Measurements from ENCODE around the gene OSGEP.

The OSGEP gene

DNA sequence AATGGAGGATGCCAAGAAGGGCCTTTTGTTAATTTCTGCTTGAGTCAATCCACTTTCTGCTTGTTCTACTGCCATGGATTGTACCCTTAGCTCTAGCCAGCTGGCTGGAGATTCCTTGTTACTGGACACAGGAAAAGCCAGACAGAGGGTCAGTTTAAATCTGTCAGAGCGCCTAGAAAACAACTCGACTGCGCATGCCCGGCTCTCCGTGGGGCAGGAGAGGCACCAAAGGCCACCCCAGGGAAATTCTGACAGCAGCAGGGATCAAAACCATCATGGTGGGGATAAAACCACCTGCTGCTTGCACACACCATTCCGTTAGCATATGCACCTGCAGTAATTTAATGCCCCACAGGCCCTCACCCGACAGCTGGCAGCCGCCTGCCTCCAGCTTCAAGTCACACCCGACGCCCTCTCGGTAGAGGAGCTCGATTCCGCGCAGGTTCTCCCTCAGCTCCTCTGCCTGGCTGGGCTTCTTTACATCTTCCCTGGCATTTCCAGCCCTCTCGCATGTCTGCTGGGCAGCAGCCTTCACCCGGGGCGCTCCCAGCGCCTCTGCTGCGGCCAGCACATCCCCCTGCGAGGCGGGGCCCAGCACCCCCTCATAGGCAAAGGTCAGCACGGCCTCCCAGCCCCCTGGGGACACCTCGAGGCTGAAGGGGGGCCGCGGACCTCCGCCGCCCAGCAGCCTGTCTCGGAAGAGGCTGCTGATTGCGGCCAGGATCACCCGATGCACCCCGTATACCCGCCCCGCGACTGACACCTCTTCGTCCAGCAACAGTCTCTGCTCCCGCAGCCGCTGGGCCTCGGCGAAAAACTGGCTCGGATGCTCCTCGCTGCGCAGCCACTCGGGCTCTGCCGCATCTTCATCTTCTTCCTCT is 19.7 kb downstream of the OSGEP start:
- Histone ChIP-seq H3K4me1 (no peaks in the 10 kb centered on the region), H3K27me3 (ENCODE audit: low read depth) (no peaks in the 10 kb centered on the region), H3K9me3 (no peaks in the 10 kb centered on the region), H3K4me3 (no peak overlapping the region), H3K36me3 (replicated peaks) (no peaks in the 10 kb centered on the region)
- in situ Hi-C loops (cut with MboI; ENCODE audit: low sequenced_read_pairs), result no loop called here
- no peak for DNase-seq (ENCODE audit: low spot score in 2 of 2)

DNA sequence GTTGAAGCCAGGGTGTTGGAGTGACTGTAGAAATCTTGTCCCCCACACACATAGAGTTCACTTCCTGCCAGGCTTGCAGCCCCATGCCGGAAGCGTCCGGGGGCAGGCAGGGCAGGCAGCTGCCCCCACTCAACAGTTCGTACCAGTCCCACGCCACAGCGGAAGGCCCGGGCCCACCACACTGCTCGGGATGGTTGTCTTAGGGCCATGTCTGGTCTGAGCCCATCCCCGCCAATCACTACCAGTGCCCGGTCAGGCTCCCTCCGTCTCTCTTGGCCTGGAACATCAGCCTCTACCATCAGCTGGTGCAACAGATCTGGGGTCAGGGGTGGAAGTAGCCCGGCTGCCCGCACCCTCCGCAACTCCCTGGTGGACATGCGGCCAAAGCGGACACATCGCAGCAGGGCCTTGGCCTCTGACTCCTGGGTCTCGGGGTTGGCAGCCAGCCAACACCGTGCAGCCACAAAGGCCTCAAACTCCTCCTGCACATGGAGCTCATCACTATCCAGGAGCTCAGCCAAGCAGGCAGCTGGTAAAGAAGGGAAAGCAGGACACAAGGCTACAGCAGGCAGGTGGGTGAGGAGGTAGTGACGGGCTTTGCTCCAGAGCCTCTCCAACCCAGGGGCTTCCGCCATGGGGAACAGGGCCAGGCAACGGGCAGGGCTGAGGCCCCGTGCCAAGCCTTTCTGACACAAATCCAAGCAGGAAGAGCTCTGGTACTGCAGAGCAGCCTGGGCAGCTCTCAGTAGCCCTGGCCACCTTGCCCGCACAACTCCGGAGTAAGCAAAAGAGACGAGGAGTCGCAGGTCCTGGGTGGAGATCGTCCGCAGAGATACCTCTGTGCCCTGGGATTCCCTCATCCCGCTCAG is 24.6 kb downstream of the OSGEP start:
- in situ Hi-C loops (cut with MboI; ENCODE audit: low sequenced_read_pairs), result no loop called here
- Histone ChIP-seq H3K27me3 (ENCODE audit: low read depth) (no peaks in the 10 kb centered on the region), H3K4me3 (no peak overlapping the region), H3K36me3 (replicated peaks) (no peaks in the 10 kb centered on the region), H3K4me1 (no peaks in the 10 kb centered on the region), H3K9me3 (no peaks in the 10 kb centered on the region)
- DNase-seq (ENCODE audit: low spot score in 2 of 2), result no peak

DNA sequence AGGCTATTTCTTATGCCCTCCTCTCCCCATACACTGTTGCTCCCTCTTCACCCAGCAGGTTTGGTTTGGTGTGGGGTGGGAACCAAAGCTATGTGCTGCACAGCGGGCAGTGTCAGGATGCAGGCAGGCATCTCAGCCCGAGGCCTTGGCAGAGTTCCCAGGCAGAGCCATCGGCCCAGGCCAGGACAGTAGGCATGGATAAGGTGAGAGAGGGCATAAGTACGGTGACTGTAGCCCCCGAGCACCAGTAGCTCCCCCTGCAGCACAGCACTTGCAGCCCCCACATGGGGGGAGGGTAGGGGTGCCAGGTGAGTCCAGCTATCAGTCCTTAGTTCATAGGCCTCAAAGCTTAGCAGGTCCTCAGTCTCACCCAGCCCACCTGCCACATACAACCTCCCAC is 25.8 kb downstream of the OSGEP start:
- no peak for DNase-seq (ENCODE audit: low spot score in 2 of 2)
- in situ Hi-C loops (cut with MboI; ENCODE audit: low sequenced_read_pairs), result no loop called here
- no peaks in the 10 kb centered on the region for H3K36me3 ChIP-seq (replicated peaks)
- no peaks in the 10 kb centered on the region for H3K4me1 ChIP-seq
- H3K9me3 ChIP-seq, result no peaks in the 10 kb centered on the region
- no peaks in the 10 kb centered on the region for H3K27me3 ChIP-seq (ENCODE audit: low read depth)
- no peak overlapping the region for H3K4me3 ChIP-seq

DNA sequence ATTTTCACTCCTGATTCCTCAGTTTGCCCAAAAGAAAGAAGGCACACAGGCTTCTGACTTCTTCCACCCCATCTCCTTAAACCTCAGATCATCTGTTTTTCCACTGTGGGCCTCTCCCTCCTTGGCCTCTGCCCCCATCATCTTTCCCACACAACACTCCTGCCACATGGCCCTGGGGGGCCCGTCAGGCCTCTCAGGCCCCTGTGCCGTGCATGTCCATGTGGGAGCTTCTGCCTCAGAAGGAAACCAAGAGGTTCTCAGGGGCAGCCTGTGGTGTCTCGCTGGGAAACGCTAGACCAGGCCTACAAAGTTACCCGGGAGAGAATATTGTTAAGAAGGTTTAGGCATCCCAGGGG is 26.6 kb downstream of the OSGEP start:
- peaks cover 2% of the 10 kb centered on the region for H3K4me1 ChIP-seq
- H3K4me3 ChIP-seq, result no peak overlapping the region
- H3K36me3 ChIP-seq (replicated peaks), result no peaks in the 10 kb centered on the region
- no peaks in the 10 kb centered on the region for H3K9me3 ChIP-seq
- H3K27me3 ChIP-seq (ENCODE audit: low read depth), result no peaks in the 10 kb centered on the region
- no peak for DNase-seq (ENCODE audit: low spot score in 2 of 2)
- in situ Hi-C loops (cut with MboI; ENCODE audit: low sequenced_read_pairs), result no loop called here

DNA sequence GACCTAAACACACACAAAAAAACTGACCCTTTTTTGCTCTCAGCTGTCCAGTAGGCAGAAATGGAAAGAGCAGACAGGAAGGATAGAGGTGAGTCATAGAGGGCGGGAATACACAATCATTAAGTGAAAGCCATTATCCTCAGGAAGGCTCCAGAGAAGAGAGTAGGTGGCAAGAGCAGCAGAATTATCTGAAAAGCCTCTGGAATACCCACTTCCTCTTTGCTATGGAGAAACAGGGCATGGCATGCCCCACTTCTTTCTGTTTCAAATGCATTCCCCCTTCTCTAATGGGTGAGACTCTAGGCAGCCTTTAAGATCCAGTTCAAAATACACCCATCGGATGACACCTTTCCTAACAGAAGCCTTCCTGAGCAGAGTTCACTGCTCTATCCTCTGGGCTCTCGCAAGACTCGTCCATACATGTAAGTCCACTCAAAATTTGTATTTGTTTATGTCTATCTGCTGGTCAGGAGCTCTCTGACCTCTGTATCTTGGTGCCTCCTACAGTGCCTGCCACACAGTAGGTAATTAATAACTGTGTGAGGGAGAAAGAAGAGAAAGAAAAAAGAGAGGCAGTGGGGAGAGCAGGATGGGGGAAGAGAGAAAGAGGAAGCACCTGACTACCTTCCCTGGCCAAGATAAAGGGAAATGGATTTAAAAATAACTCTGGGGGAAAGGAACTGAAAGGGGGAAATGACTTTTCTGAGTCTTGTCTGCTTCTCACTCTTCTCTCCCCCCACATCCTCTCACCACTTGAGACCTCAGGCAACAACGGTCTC is 27.2 kb downstream of the OSGEP start:
- no peak for DNase-seq (ENCODE audit: low spot score in 2 of 2)
- Histone ChIP-seq H3K9me3 (no peaks in the 10 kb centered on the region), H3K4me3 (no peak overlapping the region), H3K36me3 (replicated peaks) (no peaks in the 10 kb centered on the region), H3K27me3 (ENCODE audit: low read depth) (no peaks in the 10 kb centered on the region), H3K4me1 (peaks cover 6% of the 10 kb centered on the region)
- in situ Hi-C loops (cut with MboI; ENCODE audit: low sequenced_read_pairs), result no loop called here

DNA sequence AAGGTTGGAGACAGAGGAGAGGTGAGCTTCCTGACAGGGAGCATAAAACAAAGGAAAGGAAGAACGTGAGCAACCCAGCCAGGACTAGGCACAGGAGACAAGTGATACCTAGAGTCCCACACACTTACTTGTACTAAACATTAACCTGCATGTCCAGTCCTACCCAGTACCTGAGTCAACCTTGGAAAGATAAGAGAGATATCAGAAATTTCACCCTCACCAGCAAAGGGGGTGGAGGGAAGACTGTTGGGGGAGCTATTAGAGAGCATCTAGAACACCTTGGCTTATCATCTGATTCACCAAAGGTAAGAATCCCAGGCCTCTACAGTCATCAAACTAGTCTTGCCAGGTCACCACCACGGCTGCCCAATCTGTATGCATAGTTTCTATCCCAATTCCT is 29.8 kb downstream of the OSGEP start:
- no peak for DNase-seq (ENCODE audit: low spot score in 2 of 2)
- Histone ChIP-seq H3K27me3 (ENCODE audit: low read depth) (no peaks in the 10 kb centered on the region), H3K36me3 (replicated peaks) (no peaks in the 10 kb centered on the region), H3K4me1 (peaks cover 19% of the 10 kb centered on the region), H3K9me3 (no peaks in the 10 kb centered on the region), H3K4me3 (no peak overlapping the region)
- in situ Hi-C loops (cut with MboI; ENCODE audit: low sequenced_read_pairs), result no loop called here

DNA sequence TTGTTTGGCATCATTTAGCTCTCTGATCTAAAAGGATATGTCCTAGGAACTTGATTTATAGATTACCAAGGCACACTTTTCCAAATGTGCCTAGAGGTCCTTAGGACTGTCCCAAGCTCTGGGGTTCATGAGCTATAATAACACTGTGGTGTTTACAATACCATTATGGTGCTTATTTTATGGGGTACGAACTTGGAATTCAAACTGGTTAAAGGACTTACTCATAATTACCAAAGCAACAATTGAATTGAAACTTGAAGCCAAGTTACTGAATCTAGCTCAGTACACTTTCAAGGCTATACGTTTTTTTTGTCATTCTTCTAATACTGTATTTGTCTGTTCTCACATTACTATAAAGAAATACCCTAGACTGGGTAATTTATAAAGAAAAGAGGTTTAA is 31.7 kb downstream of the OSGEP start:
- no peaks in the 10 kb centered on the region for H3K9me3 ChIP-seq
- in situ Hi-C loops (cut with MboI; ENCODE audit: low sequenced_read_pairs), result no loop called here
- H3K27me3 ChIP-seq (ENCODE audit: low read depth), result no peaks in the 10 kb centered on the region
- H3K4me1 ChIP-seq, result peaks cover 19% of the 10 kb centered on the region
- no peak overlapping the region for H3K4me3 ChIP-seq
- H3K36me3 ChIP-seq (replicated peaks), result no peaks in the 10 kb centered on the region
- no peak for DNase-seq (ENCODE audit: low spot score in 2 of 2)

DNA sequence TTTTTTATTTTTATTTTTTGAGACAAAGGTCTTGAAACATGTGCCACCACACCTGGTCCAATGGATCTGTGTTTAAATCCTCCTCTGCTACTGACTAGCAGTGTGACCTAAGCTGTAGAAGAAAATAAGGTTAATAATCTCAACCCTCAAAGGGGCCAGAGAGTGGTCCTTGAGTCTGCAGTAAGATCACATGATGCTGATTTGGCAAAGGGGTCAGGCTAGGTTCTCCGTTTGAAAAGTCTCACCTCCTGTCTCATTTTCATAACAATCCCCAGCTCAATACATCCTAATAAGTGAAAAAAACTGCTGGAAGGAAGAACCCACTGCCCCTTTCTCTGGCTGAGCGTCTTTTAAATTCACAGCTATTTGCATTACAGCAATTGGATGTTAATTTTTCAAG is 33.3 kb downstream of the OSGEP start:
- Histone ChIP-seq H3K4me1 (peaks cover 19% of the 10 kb centered on the region), H3K27me3 (ENCODE audit: low read depth) (no peaks in the 10 kb centered on the region), H3K4me3 (no peak overlapping the region), H3K9me3 (no peaks in the 10 kb centered on the region), H3K36me3 (replicated peaks) (no peaks in the 10 kb centered on the region)
- DNase-seq (ENCODE audit: low spot score in 2 of 2), result peak in 1 of 2 experiments; percentile 31
- in situ Hi-C loops (cut with MboI; ENCODE audit: low sequenced_read_pairs), result no loop called here

DNA sequence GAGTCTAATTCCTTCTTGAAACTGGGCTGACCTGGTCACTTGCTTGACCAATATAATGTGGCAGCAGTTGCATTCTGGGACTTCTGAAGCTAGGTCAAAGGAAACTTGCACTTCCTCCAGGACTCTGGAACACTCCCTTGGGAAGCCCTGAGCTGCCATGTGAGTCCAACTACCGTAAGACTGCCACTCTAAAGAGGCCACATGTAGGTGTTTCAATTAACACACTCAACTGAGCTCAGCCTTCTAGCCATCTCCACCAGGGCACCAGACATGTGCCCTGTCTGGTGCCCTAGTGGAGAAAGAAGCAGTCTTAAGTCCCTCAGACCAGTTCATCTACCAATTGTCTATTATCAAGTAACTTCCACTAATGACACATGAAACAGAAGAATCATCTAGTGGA is 35.2 kb downstream of the OSGEP start:
- no peaks in the 10 kb centered on the region for H3K9me3 ChIP-seq
- peaks cover 22% of the 10 kb centered on the region for H3K4me1 ChIP-seq
- DNase-seq (ENCODE audit: low spot score in 2 of 2), result no peak
- no peaks in the 10 kb centered on the region for H3K36me3 ChIP-seq (replicated peaks)
- no peaks in the 10 kb centered on the region for H3K27me3 ChIP-seq (ENCODE audit: low read depth)
- H3K4me3 ChIP-seq, result no peak overlapping the region
- in situ Hi-C loops (cut with MboI; ENCODE audit: low sequenced_read_pairs), result loop anchor here (5.0 kb wide), 1 partner anchor 33 kb away; the partner anchor contains the start of gene OSGEP

DNA sequence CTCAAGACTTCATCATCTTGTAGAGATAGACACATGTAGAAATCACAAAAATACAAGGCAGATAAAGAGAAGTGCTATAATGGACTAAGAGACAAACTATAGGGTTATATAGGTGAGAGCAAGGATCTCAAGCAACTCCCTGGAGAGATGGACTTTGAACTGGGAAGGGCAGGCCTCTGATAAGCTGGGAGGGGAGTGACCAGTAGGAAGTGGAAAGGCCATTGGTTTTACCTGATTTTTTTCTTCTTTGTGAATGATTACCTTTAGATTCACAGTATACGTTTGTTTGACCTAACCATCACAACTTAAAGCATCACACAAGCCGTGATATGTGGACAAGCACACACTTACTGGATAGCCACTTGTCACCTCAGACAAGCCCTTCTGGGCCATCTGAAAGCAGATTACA is 36.1 kb downstream of the OSGEP start:
- Histone ChIP-seq H3K9me3 (no peaks in the 10 kb centered on the region), H3K4me3 (no peak overlapping the region), H3K27me3 (ENCODE audit: low read depth) (no peaks in the 10 kb centered on the region), H3K36me3 (replicated peaks) (no peaks in the 10 kb centered on the region), H3K4me1 (peaks cover 27% of the 10 kb centered on the region)
- DNase-seq (ENCODE audit: low spot score in 2 of 2), result no peak
- in situ Hi-C loops (cut with MboI; ENCODE audit: low sequenced_read_pairs), result loop anchor here (5.0 kb wide), 1 partner anchor 34 kb away; the partner anchor contains the start of gene OSGEP

DNA sequence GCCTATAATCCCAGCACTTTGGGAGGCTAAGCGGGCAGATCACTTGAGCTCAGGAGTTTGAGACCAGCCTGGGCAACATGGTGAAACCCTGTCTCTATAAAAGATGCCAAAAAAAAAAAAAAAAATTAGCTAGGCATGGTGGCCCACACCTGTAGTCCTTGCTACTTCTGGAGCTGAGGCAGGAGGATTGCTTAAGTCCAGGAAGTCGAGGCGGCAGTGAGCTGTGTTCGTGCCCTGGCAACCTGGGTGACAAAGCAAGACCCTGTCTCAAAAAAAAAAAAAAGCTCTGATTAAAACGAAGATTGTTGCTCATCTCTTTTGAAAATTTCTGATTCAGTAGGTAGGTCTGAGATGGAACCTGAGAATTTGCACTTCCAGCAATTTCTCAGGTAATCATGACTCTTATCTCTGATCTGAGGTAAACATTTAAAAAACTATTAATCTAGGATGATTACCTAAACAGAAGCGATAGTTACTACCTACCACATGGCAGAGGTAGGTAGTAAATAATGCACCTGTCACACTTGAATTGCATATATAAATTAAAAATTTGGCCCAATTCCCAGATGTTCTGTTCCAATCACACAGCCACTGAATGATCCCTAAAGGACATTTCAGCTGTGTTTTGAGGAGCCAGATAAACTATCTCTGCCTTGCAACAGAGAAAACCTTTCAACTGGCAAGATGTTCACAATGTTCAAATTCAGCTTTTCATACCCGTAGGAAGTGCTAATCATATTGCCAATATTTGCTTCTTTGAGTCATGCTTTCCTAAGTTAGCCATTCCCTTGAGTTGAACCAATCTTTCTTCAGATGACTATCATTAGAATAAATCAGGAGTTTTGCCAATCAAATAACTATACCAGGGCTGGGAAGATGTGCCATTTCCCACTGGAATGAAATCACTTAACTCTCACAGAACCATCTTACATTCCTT is 37.1 kb downstream of the OSGEP start:
- Histone ChIP-seq H3K4me1 (peaks cover 21% of the 10 kb centered on the region), H3K27me3 (ENCODE audit: low read depth) (no peaks in the 10 kb centered on the region), H3K36me3 (replicated peaks) (no peaks in the 10 kb centered on the region), H3K9me3 (no peaks in the 10 kb centered on the region), H3K4me3 (no peak overlapping the region)
- in situ Hi-C loops (cut with MboI; ENCODE audit: low sequenced_read_pairs), result loop anchor here (5.0 kb wide), 1 partner anchor 35 kb away; the partner anchor contains the start of gene OSGEP
- DNase-seq (ENCODE audit: low spot score in 2 of 2), result no peak

DNA sequence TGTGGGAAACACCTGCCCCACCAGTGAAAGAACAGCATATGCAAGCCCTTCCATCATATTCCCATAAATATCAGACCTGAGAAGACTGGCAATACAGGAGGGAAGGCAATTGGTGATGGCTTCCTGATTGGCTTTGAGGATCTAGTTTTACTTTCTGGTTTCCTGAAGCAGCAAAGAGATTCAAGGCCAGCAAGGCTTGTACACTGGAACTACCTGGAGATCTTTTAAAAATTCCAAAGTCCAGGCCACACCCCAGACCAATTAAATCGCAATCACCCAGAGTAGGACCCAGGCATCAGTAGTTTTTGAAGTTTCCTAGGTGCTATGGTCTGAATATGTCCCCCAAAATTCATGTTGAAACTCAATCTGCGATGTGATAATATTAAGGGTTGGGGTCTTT is 38.4 kb downstream of the OSGEP start:
- peaks cover 21% of the 10 kb centered on the region for H3K4me1 ChIP-seq
- in situ Hi-C loops (cut with MboI; ENCODE audit: low sequenced_read_pairs), result loop anchor here (5.0 kb wide), 1 partner anchor 36 kb away; the partner anchor contains the start of gene OSGEP
- no peak for DNase-seq (ENCODE audit: low spot score in 2 of 2)

More for the DNA sequence above, 38.4 kb downstream of the OSGEP start:
- Histone ChIP-seq H3K36me3 (replicated peaks) (no peaks in the 10 kb centered on the region), H3K4me3 (no peak overlapping the region), H3K27me3 (ENCODE audit: low read depth) (no peaks in the 10 kb centered on the region), H3K9me3 (no peaks in the 10 kb centered on the region)
